B cell (primary cell): ENCODE data around the gene PDE6H. TPM values are rescaled to one million over a fixed set of nuclear protein-coding genes. Genes with fewer than 3 reads are reported as not detected.

ENCODE experiments used
- ATAC-seq: fragments of 200-7000 bp; cut with Tn5 transposase; one replicate; pipeline ENCODE4 v1.10.0; 2021; ENCODE audit warnings: low read depth, mild to moderate bottlenecking, moderate number of reproducible peaks, moderate library complexity
- CTCF ChIA-PET: fragments of 350-600 bp; sonication (Branson Sonifier 250); formaldehyde crosslinking; loops from one replicate; lab custom pipeline; 2021; ENCODE audit warnings: antibody characterized with exemption, inconsistent platforms; lab: Charles Lee
- POLR2A ChIA-PET: fragments of 350-600 bp; sonication (Branson Sonifier 250); formaldehyde crosslinking; loops from one replicate; lab custom pipeline; 2021; ENCODE audit warnings: antibody characterized with exemption; lab: Charles Lee
- DNase-seq: peaks from one replicate; pipeline ENCODE4 v3.0.0; 2013
- H2AFZ ChIP-seq: 2 replicates; pipeline ENCODE4 v1.6.1; 2012; ENCODE audit warnings: mild to moderate bottlenecking, low read depth, low read length; ENCODE audit not compliant: insufficient read depth, poor library complexity, severe bottlenecking
- H3K27ac ChIP-seq, 2 donors: 1 replicate in 1 of 2; 2 replicates in 1 of 2; pipeline ENCODE4 v1.5.1; 2012 to 2013; ENCODE audit warnings: low read length in 2 of 2, mild to moderate bottlenecking in 2 of 2, moderate library complexity in 1 of 2
- H3K27me3 ChIP-seq, 4 experiments: fragments of 200-600 bp in 1 of 4; sonication (generic) in 1 of 4; replicated peaks in 1 of 4; 1 replicate in 2 of 4; 2 replicates in 2 of 4; pipeline versions ENCODE4 v1.6.1 to v1.7.0; 2013 to 2016; ENCODE audit warnings: low read length in 3 of 4, mild to moderate bottlenecking in 2 of 4, mixed read lengths in 1 of 4, moderate library complexity in 1 of 4; ENCODE audit not compliant: insufficient read depth in 4 of 4, control insufficient read depth in 3 of 4; ENCODE audit errors: control extremely low read depth in 1 of 4
- H3K36me3 ChIP-seq, 2 experiments: replicated peaks in 1 of 2; 1 replicate in 1 of 2; 2 replicates in 1 of 2; pipeline versions ENCODE4 v1.6.1 to v1.7.1; 2013; ENCODE audit warnings: low read length in 1 of 2; ENCODE audit not compliant: insufficient read depth in 2 of 2, control insufficient read depth in 1 of 2; ENCODE audit errors: control extremely low read depth in 1 of 2, extremely low read depth in 1 of 2
- H3K4me1 ChIP-seq, 2 donors: fragments of 200-600 bp in 1 of 2; sonication (generic) in 1 of 2; 1 replicate in 1 of 2; 2 replicates in 1 of 2; pipeline versions ENCODE4 v1.5.1 to v1.6.1; 2013 to 2017; ENCODE audit warnings: low read length in 2 of 2; ENCODE audit not compliant: control insufficient read depth in 2 of 2, insufficient read depth in 2 of 2
- H3K4me2 ChIP-seq: replicated peaks from 2 replicates; pipeline ENCODE3; 2012; ENCODE audit warnings: mild to moderate bottlenecking, low read depth, low read length; ENCODE audit not compliant: poor library complexity, severe bottlenecking
- H3K4me3 ChIP-seq, 5 experiments: fragments of 200-600 bp in 1 of 5; sonication (generic) in 1 of 5; 1 replicate in 3 of 5; 2 replicates in 2 of 5; pipeline versions ENCODE4 v1.5.1 to v1.7.0; 2011 to 2016; ENCODE audit warnings: low read length in 4 of 5, mild to moderate bottlenecking in 4 of 5, low read depth in 2 of 5, control low read depth in 1 of 5, moderate library complexity in 1 of 5; ENCODE audit not compliant: insufficient read depth in 1 of 5; ENCODE audit errors: control extremely low read depth in 1 of 5, extremely low read depth in 1 of 5
- H3K79me2 ChIP-seq: fragments of 200-600 bp; sonication (generic); one replicate; pipeline ENCODE4 v1.6.0; 2016; ENCODE audit warnings: low read length; ENCODE audit not compliant: control insufficient read depth, insufficient read depth
- H3K9ac ChIP-seq: fragments of 200-600 bp; sonication (generic); 2 replicates; pipeline ENCODE4 v1.6.1; 2017; ENCODE audit warnings: mild to moderate bottlenecking, low read length, moderate library complexity
- H3K9me3 ChIP-seq, 3 donors: one replicate each; pipeline versions ENCODE4 v1.6.1 to v1.7.1; 2013; ENCODE audit warnings: low read length in 2 of 3; ENCODE audit not compliant: control insufficient read depth in 2 of 3, insufficient read depth in 1 of 3; ENCODE audit errors: control extremely low read depth in 1 of 3
- H4K20me1 ChIP-seq: 2 replicates; pipeline ENCODE4 v1.6.0; 2012; ENCODE audit warnings: mild to moderate bottlenecking, low read length; ENCODE audit not compliant: insufficient read depth, control insufficient read depth, poor library complexity, severe bottlenecking
- H3K27ac Mint-ChIP-seq: one replicate; pipeline ENCODE4 v1.8.0; 2021; ENCODE audit warnings: mixed read lengths
- H3K27me3 Mint-ChIP-seq: one replicate; pipeline ENCODE4 v1.8.0; 2021; ENCODE audit warnings: mixed read lengths
- H3K4me1 Mint-ChIP-seq: one replicate; pipeline ENCODE4 v1.8.0; 2021; ENCODE audit warnings: mixed read lengths
- H3K4me3 Mint-ChIP-seq: one replicate; pipeline ENCODE4 v1.8.0; 2021; ENCODE audit warnings: mixed read lengths
- H3K9me3 Mint-ChIP-seq: one replicate; pipeline ENCODE4 v1.8.0; 2022; ENCODE audit warnings: mixed read lengths; ENCODE audit not compliant: insufficient read depth
- CTCF ChIP-seq: fragments of 200-600 bp; IDR thresholded peaks from one replicate; pipeline ENCODE4 v1.8.0; 2022; ENCODE audit warnings: antibody characterized with exemption, mild to moderate bottlenecking
- EZH2 ChIP-seq: IDR thresholded peaks from 2 replicates; pipeline ENCODE4 v1.6.1; 2012; ENCODE audit warnings: borderline replicate concordance, low read depth, mild to moderate bottlenecking, moderate library complexity, low read length; ENCODE audit not compliant: insufficient read depth, poor library complexity, severe bottlenecking
- WGBS: methylation state at CpG from one replicate; pipeline ENCODE4 v1.1.5; 2013; ENCODE audit warnings: missing lambda C conversion rate; ENCODE audit not compliant: insufficient coverage; 5-methylcytosine and 5-hydroxymethylcytosine counted together
- intact Hi-C: fragments of 100-400 bp; cut with micrococcal nuclease; formaldehyde crosslinking; loops from one replicate; pipeline ENCODE4 v1.10.0; 2022
- polyA plus RNA-seq: library from polyadenylated mRNA; depleted of rRNA; stranded (reverse); fragments of >200 nt; gene quantifications from 2 replicates; pipeline ENCODE4 v1.2.3, GENCODE V29; 2012
- total RNA-seq, 2 donors: library from RNA; stranded (reverse); fragments of 120-200 nt in 1 of 2; gene quantifications; 1 replicate in 1 of 2; 2 replicates in 1 of 2; pipeline versions ENCODE4 v1.2.3 to v1.2.4, GENCODE V29; 2013 to 2022

The PDE6H gene
- total and polyA plus RNA-seq, 2 donors (not counting 1 experiment from before 2014, with no cell fraction given), result not detected

GRCh38 chr12:14950421-14950820, 22.4 kb upstream of the PDE6H start:
- TF ChIP-seq CTCF (no peak), EZH2 (no peak)
- Histone ChIP-seq H3K27me3 (no peaks in the 10 kb centered on the region), H3K36me3 (peaks cover 6 to 85% of the 10 kb centered on the region in 2 experiments), H4K20me1 (peaks cover 66% of the 10 kb centered on the region), H3K4me3 (no peak overlapping the region), H3K4me1 (peaks cover 78 to 87% of the 10 kb centered on the region in 2 donors), H3K4me2 (peak overlapping the region; percentile 18), H3K79me2 (peaks cover 100% of the 10 kb centered on the region), H2AFZ (no peak overlapping the region), H3K9me3 (no peaks in the 10 kb centered on the region), H3K27ac (peak overlapping the region; percentile 87 to 94), H3K9ac (no peak overlapping the region)
- Mint-ChIP-seq H3K4me1 (peaks cover 82% of the 10 kb centered on the region), H3K4me3 (peak overlapping the region; percentile 46), H3K27me3 (no peaks in the 10 kb centered on the region), H3K9me3 (no peaks in the 10 kb centered on the region), H3K27ac (peak overlapping the region; percentile 97)
- no peak for ATAC-seq
- intact Hi-C loops, result loop anchor here (10.0 kb wide), 1 partner anchor 336 kb away; no protein-coding TSS in a partner anchor
- POLR2A ChIA-PET, result no interaction called here
- 63% methylated on average over 1 of the region's 4 CpGs for WGBS
- no peak for DNase-seq
- CTCF ChIA-PET, result interaction anchor here (1.0 kb wide), 1 partner anchor 45 kb away, joined by 3 read pairs; no protein-coding TSS in a partner anchor

- H3K27me3 ChIP-seq, result no peaks in the 10 kb centered on the region
- POLR2A ChIA-PET, result no interaction called here
- peak overlapping the region; percentile 58 for H3K9ac ChIP-seq
- CTCF ChIA-PET, result interaction anchor here (0.7 to 1.3 kb wide), 3 partner anchors 44 to 105 kb away, joined by 3 to 5 read pairs (median 3); no protein-coding TSS in a partner anchor
- H3K4me3 ChIP-seq, result peak overlapping the region in 2 of 5 experiments; percentile 27 to 42
- peaks cover 66% of the 10 kb centered on the region for H4K20me1 ChIP-seq
- Mint-ChIP-seq H3K27ac (peak overlapping the region; percentile 94), H3K4me1 (peaks cover 83% of the 10 kb centered on the region), H3K9me3 (no peaks in the 10 kb centered on the region), H3K27me3 (no peaks in the 10 kb centered on the region), H3K4me3 (peak overlapping the region; percentile 82)
- ATAC-seq (no peak), DNase-seq (no peak)
- intact Hi-C loops, result loop anchor here (10.0 kb wide), 1 partner anchor 336 kb away; no protein-coding TSS in a partner anchor
- WGBS, result 80% methylated on average over 1 of the region's 6 CpGs
- H3K9me3 ChIP-seq, result no peaks in the 10 kb centered on the region
- H3K79me2 ChIP-seq, result peaks cover 100% of the 10 kb centered on the region
- peaks cover 6 to 85% of the 10 kb centered on the region in 2 experiments for H3K36me3 ChIP-seq
- peak overlapping the region; percentile 71 for H3K4me2 ChIP-seq
- TF ChIP-seq EZH2, result no peak
- TF ChIP-seq CTCF, result no peak
- peak overlapping the region; percentile 87 to 94 for H3K27ac ChIP-seq
- peaks cover 86 to 94% of the 10 kb centered on the region in 2 donors for H3K4me1 ChIP-seq
- H2AFZ ChIP-seq, result no peak overlapping the region
Observed at GRCh38 chr12:14950982-14951746, 21.7 kb upstream of the PDE6H start.
